Globus pallidus (tissue), 1 donor: Measurements from ENCODE around the gene ABRACL.

Experiments used
- DNase-seq: peaks from one replicate; pipeline ENCODE4 v3.0.0-alpha.2; 2015; ENCODE audit warnings: low spot score

The ABRACL gene

DNA sequence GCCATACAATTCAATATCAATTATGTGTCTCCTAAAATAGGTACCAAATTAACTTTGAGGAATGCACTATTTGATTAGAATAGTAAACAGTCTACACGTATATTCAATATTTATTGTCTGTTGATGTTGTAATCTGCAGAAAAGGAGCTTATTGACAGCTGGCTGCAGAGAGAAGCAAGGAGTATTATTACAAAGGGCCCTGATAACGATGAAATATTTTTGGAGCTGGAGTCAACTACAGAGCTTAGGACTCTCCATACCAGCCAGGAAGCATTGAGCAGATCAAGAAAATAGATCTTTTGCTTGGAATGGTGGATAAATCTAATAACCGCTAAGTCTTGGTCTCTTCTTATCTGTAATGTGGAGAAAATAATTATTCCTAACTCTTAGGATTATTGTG lies 25.5 kb downstream of the ABRACL start:
- no peak for DNase-seq

DNA sequence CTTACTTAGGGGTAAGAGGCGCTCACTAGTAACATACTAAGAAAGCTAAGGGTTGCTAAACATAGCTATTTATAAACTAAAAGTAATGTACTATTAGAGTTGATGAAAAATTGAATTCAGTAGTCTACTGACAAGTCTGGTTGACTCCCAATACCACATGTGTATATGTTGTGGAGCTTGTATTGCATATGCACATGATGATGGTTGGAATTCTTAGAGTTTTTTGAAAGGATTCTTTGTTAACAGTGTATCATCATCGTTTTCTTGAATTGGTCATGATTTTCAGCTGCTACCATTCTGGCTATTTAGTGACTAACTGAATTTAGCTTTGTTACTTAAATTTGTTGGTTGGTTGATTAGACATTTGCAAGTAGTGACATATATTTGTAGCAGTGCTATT lies 27.2 kb downstream of the ABRACL start:
- no peak for DNase-seq

DNA sequence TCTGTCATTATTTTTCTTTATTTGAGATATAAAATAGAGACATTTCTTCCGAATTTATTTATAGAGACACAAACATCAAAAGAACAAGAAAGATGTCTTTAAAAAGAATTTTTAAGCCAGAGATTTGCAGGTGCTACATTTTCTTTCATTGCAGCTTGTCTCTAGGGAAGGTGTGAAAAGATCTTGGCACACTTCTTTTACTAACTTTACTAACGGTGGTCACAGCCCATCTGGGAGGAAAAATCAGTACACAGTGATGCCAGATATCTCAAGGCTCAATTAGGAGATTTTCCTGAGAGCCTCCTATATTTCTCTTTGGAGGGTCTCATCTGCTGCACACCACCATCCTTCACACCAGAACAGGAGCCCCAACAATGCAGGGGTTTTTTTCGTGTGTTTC lies 29.5 kb downstream of the ABRACL start:
- no peak for DNase-seq

DNA sequence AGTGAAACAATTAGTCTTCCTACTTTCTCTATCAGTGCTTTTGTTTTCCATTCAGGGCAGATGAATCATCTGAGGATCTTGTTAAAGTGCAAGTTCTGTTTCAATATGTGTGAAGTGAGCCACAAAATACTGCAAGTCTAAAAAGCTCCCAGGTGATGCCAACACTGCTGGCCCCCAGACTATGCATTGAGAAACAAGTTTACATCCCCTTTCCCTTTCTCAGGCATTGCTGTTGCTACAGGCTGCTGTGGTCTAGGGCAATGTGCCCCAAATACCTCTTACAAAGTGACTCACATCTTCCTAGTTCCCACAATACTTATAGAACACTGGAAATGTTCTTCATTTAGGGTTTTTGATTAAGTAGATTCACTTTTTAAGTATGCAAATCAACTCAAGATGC lies 31.8 kb downstream of the ABRACL start:
- DNase-seq = no peak

DNA sequence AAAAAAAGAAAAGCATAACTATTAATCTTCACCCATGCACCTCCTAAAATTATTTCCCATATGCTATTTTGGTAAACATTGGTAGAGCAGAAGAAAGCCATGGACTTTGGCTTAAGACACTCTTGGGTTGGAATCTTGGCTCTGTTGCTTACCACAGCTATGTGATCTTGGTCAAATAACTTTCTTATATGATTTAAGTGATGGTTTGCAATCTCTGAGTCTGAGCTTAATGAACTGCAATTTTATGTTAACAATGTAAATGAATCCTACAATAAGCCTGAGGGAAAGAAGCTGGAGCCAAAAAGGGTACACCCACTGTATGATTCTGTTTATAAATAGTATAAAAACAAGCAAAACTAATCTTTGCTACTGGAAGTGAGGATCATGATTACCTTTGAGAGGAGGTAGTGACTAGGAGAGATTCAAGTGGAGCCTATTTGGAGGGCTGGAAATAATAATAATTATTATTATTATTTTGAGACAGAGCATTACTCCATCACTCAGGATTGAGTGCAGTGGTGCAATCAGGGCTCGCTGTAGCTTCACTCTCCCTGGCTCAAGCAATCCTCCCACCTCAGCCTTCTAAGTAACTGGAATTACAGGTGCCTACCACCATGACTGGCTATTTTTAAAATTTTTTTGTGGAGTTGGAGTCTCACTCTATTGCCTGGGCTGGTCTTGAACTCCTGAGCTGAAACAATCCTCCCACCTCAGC lies 34.5 kb downstream of the ABRACL start:
- DNase-seq = no peak

DNA sequence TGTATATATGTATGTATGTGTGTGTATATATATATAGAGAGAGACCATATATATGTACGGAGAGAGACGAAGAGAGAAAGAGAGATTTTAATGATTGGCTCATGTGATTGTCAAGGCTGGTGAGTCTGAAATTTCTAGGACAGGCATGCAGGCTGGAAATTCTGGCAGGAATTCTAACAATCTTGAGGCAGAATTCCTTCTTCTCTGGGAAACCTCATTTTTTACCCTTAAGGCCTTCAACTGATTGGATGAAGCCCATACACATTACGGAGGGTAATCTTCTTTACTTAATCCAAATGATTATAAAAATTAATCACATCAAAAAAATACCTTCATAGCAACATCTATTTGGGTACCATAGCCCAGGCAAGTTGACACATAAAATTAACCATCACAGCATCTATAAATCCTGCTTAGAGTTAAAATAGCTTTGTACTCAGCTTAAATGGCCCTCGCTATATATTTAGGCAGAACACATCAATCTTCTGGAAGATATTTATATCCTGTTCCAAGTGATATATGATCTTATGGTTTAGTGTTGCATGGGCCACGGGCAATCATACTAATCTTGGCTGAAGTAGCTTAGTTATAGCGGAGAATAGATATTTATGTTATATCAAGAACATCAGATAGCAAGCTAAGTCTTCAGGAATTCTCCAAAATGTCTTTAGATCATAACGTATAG lies 36.6 kb downstream of the ABRACL start:
- DNase-seq = no peak

DNA sequence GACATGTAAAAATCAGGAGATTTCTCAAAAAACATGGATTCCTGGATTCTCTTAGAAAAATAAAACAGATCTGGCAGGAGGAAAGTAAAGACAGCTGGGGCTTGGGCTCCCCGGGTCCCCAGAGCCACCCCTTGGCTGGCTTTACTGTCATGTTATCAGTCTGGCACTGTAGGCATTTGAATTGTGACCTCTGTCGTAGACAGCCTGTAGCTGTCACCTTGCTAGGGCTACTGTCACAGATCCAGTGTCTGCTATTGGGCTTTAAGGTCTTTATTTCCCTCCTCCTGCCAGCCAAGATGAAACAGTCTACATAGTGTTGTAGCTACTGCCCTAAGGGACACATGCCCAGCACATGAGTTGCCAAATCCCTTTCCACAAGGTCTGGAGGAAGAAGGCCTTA lies 37.5 kb downstream of the ABRACL start:
- no peak for DNase-seq

DNA sequence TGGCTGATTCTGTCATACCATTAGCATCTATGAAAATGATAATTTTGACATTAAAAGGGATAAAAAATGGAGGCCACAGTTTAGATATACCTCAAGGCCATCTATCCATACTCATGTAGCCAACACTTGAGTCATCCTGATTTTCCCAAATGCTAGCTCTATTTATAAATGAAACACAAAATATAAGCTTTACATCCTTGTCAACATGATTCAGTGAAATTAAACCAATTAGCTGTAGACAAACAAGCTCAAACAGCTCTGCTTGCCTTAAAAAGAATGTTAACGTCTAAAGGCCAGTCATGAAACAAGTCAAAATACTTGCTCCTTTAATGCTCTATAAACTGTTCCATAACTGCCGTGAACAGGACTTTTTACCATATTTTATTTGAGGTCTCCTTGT lies 40.3 kb downstream of the ABRACL start:
- no peak for DNase-seq

DNA sequence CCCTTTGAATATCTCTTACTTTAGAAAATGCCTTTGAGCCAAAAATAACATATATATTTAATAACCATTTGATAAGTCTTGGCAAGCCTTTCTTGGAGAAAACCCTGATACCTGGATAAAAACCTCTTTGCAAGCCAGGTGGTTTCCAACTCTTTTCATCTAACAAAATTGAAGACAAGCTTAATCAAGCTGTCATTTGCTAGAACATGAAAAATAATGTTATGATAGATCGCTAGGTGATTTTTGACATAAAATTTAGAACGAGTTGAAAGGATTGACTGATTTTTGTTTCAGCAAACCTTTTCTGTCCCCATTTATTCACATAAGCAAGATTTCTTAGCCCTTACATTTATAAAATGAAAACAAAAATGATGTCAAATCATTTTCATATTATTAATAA lies 44.6 kb downstream of the ABRACL start:
- no peak for DNase-seq

DNA sequence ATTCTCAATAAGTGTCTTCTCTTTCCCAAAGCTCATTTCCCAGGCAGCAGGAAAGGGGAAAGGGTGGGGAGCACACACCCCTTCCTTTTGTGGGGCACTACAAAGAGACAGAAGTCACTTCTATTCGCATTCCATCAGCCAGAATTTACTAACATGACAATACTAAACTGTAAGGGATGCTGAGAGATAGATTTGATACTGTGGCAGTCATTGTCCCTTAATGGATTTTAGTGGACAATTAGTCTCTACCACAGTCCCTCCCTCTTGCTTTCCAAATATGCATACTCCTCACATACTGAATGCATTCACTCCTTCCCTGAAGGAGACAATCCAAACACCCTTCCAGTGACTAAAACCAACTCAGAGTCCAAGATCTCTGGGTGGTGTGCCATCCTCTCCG lies 50.5 kb downstream of the ABRACL start:
- DNase-seq = no peak

DNA sequence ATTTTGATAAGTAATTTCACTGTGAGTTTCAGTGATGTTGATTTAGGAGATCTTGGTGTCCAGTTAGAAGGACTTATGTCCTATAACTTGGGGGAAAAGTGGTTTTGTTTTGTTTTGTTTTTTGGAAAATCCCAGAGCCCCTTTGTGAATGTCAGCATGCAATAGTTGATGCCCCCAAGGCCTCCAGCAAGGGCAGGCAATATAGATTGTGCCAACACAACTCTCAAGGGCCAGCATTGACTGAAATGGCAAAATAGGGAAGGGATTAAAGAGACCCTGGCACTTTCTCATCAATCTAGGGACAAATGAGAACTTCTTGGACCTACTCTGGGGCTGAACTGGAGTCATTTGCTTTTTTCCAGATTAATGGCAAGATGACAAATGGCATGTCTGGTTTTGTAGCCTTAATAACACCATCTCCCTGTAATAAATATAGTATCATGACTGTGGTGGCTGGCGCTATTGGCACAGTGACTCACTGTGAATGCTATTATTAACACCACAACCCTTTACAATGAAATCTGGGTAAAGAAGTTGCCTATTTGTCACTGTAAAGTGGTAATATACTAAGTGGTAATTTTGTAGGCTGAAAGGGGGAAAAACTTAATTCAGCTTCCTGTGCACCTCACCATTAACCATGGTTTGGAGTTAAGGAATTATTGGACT lies 51.8 kb downstream of the ABRACL start:
- no peak for DNase-seq

DNA sequence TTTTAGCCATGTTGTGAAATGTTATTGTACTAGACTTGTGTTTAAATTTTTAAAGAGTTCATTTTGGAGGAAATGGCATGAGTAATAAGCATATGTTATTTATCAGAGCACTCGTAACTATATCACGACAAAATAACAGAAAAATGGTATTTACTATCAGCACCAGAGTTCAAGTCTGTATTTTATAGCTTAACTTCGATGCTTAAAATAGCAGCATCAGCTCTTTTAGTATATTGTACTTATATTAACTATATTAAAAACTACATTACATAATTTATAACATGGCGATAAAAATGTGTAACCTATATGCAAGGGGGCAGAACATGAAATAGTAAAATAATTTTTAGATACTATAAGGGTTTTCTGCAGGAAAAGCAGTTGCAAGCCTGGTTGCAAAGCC lies 52.9 kb downstream of the ABRACL start:
- no peak for DNase-seq

DNA sequence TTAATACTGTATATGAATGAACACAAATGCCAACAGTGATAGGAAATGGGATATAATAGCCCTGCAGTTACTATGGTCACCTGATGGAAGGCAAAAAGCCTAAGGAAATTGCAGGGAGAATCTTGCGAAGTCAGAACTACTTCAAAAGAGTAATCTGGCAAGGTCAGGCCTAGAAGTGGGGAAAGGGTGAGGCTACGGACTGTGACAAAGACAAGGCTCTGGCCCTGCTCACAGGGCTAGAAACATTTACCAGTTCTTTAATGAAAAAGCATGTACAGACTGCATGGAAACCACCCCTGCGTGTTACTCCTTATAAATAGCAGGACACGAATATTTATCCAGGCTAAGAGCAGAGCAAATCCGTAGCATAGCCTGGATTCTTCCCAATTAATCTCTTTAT lies 53.8 kb downstream of the ABRACL start:
- DNase-seq = no peak

DNA sequence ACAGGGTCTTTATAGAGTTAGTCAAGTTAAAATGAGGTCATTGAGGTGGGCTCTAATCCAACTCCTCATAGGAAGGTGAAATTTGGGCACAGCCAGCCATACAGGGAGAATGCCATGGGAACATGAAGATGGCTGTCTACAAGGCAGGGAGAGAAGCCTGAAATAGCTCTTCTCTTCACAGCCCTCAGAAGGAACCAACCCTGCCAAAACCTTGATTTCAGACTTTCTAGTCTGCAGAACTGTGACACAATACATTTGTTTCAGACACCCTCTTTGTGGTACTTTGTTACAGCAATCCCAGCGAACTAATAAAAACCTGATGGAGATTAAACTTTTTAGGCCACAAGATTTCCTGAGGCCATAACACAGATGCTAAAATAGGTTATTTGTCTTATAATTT lies 63.3 kb downstream of the ABRACL start:
- no peak for DNase-seq
